ENCODE results near the gene DLL3.

- TF ChIP-seq SAP30 (IDR thresholded peaks at IDR 0.05; ENCODE audit: borderline replicate concordance, insufficient read depth, low read depth, low read length, poor library complexity, severe bottlenecking) = no peak
- no peak for TF ChIP-seq GABPB1 (CRISPR knock-in tag; IDR thresholded peaks at IDR 0.05)
- no peak for TF ChIP-seq MEF2A (IDR thresholded peaks at IDR 0.05; ENCODE audit: control insufficient read depth, low read depth, low read length)
- no peak for TF ChIP-seq ATF2 (CRISPR knock-in tag; IDR thresholded peaks at IDR 0.05)
- TF ChIP-seq NFYB (IDR thresholded peaks at IDR 0.05; ENCODE audit: extremely low read depth, insufficient read length) = no peak
- no peak for TF ChIP-seq ZKSCAN1 (IDR thresholded peaks at IDR 0.05; ENCODE audit: low read depth, low read length)
- TF ChIP-seq, protein P1, sequence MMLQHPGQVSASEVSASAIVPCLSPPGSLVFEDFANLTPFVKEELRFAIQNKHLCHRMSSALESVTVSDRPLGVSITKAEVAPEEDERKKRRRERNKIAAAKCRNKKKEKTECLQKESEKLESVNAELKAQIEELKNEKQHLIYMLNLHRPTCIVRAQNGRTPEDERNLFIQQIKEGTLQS (IDR thresholded peaks at IDR 0.05) = no peak
- TF ChIP-seq, protein P1 (CRISPR knock-in tag; conservative IDR thresholded peaks at IDR 0.05) = no peak
- TF ChIP-seq BRF1 (IDR thresholded peaks at IDR 0.05; ENCODE audit: borderline replicate concordance, extremely low read depth, insufficient read length) = no peak
- TF ChIP-seq, protein P2, sequence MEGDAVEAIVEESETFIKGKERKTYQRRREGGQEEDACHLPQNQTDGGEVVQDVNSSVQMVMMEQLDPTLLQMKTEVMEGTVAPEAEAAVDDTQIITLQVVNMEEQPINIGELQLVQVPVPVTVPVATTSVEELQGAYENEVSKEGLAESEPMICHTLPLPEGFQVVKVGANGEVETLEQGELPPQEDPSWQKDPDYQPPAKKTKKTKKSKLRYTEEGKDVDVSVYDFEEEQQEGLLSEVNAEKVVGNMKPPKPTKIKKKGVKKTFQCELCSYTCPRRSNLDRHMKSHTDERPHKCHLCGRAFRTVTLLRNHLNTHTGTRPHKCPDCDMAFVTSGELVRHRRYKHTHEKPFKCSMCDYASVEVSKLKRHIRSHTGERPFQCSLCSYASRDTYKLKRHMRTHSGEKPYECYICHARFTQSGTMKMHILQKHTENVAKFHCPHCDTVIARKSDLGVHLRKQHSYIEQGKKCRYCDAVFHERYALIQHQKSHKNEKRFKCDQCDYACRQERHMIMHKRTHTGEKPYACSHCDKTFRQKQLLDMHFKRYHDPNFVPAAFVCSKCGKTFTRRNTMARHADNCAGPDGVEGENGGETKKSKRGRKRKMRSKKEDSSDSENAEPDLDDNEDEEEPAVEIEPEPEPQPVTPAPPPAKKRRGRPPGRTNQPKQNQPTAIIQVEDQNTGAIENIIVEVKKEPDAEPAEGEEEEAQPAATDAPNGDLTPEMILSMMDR (IDR thresholded peaks at IDR 0.05 in 2 of 3, conservative IDR thresholded peaks at IDR 0.05 in 1 of 3; ENCODE audit: insufficient read depth in 2 of 3, low read depth in 1 of 3, low read length in 3 of 3) = peak; percentile 75 to 83 (median 82)
- peak; percentile 26 for TF ChIP-seq REST (IDR thresholded peaks at IDR 0.05; ENCODE audit: borderline replicate concordance)
- no peak for TF ChIP-seq REST (CRISPR knock-in tag; IDR thresholded peaks at IDR 0.05; ENCODE audit: low read depth)
- no peak for TF ChIP-seq ZFP30 (CRISPR knock-in tag; IDR thresholded peaks at IDR 0.05; ENCODE audit: borderline replicate concordance)
- no peak for TF ChIP-seq NR2C2 (CRISPR knock-in tag; IDR thresholded peaks at IDR 0.05)
- no peak for TF ChIP-seq NR2C2 (tag; IDR thresholded peaks at IDR 0.05)
- no peak for TF ChIP-seq MEF2D (tag; conservative IDR thresholded peaks at IDR 0.05; ENCODE audit: low read depth)
Measured at GRCh38 chr19:39474139-39474620, 24.6 kb upstream of the DLL3 start.

Data from K562 (cell line).